ENCODE data around the gene LINGO4.

DNA sequence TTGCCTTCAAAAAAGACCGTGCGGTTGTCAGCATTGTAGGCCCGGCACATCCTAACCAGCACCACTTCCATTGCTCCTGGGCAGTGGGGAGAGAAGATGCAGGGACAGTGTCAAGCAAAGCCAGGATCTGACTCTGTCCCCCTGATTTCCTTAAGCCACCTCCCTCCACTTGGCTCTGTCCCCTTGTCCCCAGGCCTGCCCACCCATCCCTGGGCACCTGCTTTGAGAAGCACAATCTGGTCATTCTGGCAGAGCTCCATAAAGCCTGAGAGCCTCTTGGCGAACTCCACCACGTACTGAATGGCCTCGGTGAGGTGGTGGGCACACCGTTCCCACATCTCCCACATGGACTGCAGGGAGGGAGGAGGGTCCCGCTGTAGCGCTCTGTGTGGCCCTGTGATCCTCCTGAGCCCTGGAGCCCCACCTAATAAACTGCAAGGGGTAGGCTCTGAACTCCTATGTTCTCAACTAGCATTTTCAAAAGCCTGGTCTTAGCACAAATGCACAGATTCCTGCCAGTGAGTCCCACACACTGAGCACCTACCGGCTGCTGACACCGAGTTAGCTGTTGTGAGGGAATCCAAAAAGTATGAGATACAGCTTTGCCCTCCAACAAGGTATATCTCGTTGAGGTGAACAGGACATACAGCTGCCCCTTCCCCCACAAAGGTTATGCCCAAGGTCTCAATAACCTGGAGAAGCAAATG, 8.2 kb upstream of the LINGO4 start:
- TF ChIP-seq CTCF (IDR thresholded peaks at IDR 0.05) (no peak), EP300 (IDR thresholded peaks at IDR 0.05) (no peak), POLR2A (IDR thresholded peaks at IDR 0.05) (no peak)
